HEK293T (cell line): Measurements from ENCODE around the gene DYNC1LI1.

Source experiments
- ARNT ChIP-seq: fragments of 450-650 bp; IDR thresholded peaks from 2 replicates; pipeline ENCODE4 v1.6.1; 2017; ENCODE audit warnings: mild to moderate bottlenecking
- ELF4 ChIP-seq: fragments of 450-650 bp; IDR thresholded peaks from 2 replicates; pipeline ENCODE4 v1.6.1; 2017; ENCODE audit warnings: antibody characterized with exemption
- FOXK2 ChIP-seq: fragments of 450-650 bp; IDR thresholded peaks from 2 replicates; pipeline ENCODE4 v1.6.1; 2016; ENCODE audit warnings: mild to moderate bottlenecking
- FOXM1 ChIP-seq: fragments of 450-650 bp; IDR thresholded peaks from 2 replicates; pipeline ENCODE4 v1.6.1; 2017; ENCODE audit warnings: mild to moderate bottlenecking, borderline replicate concordance
- NFRKB ChIP-seq: fragments of 450-650 bp; IDR thresholded peaks from 2 replicates; pipeline ENCODE4 v1.6.1; 2016; ENCODE audit warnings: mild to moderate bottlenecking, moderate library complexity

DNA sequence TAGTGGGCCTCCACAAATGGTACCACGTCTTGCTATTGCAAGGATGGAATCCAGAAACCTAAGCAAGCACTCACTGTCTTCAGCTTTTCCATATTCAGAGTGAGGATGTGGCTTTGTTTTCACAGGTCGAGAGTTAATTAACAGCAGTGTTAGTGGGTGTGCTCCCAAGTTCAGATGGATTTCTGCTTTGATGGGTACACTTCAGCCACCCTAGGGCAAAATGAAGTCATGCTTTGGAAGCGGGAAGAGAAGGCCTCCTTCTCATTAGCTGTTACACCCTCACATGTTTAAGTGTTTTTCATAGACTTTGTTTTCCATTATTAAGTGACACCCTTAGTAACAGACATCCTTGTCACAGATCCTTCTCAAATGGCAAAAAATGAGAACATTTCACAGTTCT is 36.3 kb upstream of the DYNC1LI1 start:
- no peak for TF ChIP-seq NFRKB
- no peak for TF ChIP-seq FOXM1
- TF ChIP-seq FOXK2 = no peak
- no peak for TF ChIP-seq ELF4
- no peak for TF ChIP-seq ARNT
